Measurements from ENCODE around the gene HSD3B7.

HSD3B7 gene

DNA sequence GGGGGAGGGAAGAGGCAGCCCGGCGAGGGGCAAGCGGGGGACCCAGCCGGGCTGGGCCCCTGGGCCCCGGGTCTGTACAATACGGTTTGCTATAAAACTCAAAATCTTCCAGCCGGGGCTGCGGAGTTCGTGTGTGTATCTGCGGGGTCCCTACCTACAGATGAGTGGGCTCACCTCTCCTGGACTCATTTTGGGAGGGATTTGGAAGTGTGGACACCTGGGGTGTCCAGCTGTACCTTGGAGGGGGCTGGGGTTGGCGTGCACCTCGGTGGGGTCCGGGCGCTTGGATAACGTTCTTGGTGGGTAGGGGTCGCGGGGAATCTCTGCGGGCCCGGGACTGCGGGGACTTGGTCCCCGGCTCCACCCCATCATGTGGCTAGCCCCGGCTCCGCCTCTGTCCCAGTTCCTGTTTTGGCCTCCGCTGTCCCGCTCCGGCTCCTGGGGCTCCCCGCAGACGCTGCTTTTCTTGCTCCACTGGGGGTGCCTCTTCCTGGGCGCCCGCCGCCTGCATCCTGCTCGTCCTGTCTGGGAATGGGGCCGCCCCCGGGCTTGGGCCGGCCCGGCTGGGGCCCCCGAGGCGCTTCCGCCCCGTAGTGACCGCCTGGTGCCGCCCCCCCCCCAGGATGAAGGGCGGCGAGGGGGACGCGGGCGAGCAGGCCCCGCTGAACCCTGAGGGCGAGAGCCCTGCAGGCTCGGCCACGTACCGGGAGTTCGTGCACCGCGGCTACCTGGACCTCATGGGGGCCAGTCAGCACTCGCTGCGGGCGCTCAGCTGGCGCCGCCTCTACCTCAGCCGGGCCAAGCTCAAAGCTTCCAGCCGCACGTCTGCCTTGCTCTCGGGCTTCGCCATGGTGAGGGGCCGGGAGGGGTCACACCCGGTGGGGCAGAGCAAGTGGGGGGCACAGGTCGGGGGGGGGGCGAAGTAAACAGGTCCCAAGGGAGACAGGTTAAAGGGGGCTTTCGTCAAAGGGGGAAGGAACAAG lies 36.0 kb upstream of the HSD3B7 start, which contains the start of gene ORAI3:
ORAI3 (plus strand) TSS at position 402 of the 983 bp plus-strand sequence; CDS start at position 624, 222 bp downstream.
- peaks cover 19 to 24% of the 10 kb centered on the region in 2 donors for H3K4me1 ChIP-seq (ENCODE audit: control insufficient read depth in 2 of 2, insufficient read depth in 2 of 2, low read length in 2 of 2)
- no peaks in the 10 kb centered on the region for H3K27me3 ChIP-seq (ENCODE audit: control insufficient read depth in 2 of 2, insufficient read depth in 2 of 2, low read length in 2 of 2)
- H3K36me3 ChIP-seq (ENCODE audit: control insufficient read depth in 2 of 2, insufficient read depth in 2 of 2, low read length in 2 of 2), result no peaks in the 10 kb centered on the region
- peak within 1 kb of the TSS; percentile 71 to 75 for H3K4me3 ChIP-seq (ENCODE audit: low read length in 2 of 2)
- peak within 1 kb of the TSS; percentile 74 to 90 for H3K27ac ChIP-seq (ENCODE audit: low read depth in 2 of 2, low read length in 2 of 2)
- H3K9me3 ChIP-seq (ENCODE audit: control insufficient read depth in 2 of 2, low read length in 2 of 2), result no peaks in the 10 kb centered on the region
- peak within 1 kb of the TSS; percentile 54 to 81 for H3K9ac ChIP-seq (ENCODE audit: low read depth in 1 of 2, low read length in 2 of 2)

DNA sequence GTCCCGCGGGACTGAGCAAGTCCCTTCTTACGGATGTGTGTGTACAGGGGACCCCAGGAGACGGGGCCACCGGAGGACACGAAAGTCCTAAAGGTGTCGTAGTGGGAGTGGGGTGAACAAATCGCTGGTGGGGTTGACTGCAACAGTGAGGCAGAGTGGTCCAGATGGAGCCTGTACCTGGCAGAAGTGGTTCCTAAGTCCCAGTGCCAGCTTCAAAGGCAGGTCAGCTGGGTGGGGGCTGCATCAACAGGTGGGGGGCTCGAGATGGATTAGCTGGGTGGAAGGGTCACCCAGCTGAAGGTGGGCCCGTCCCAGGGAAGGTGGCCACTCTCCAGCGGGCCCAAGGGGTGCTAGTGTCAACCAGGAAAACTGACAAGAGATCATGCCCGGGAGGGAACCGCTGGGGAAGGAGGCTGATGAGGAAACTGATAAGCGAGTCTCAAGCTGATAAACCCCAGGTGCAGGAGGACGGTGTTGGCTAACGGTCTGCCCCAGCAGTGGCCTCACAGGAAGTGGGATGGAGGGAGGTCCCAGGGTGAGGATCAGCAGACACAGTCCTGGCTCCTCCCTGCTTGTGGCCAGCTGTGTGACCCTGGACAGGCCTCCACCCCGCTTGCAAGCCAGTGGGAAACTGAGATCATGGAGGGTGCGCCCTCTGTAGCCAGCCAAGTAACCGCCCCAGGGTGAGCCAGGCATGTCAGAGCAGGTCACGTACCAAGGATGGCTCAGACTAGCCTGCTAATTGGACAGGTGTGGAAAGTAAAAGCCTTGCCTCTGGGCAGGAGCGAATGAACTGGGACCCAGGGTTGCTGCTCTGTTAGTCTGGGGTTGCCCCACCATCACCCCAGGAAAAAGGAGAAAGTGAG lies 35.1 kb upstream of the HSD3B7 start:
- H3K4me3 ChIP-seq (ENCODE audit: low read length in 2 of 2), result peak overlapping the region; percentile 71 to 75
- H3K9me3 ChIP-seq (ENCODE audit: control insufficient read depth in 2 of 2, low read length in 2 of 2), result no peaks in the 10 kb centered on the region
- no peaks in the 10 kb centered on the region for H3K36me3 ChIP-seq (ENCODE audit: control insufficient read depth in 2 of 2, insufficient read depth in 2 of 2, low read length in 2 of 2)
- H3K27ac ChIP-seq (ENCODE audit: low read depth in 2 of 2, low read length in 2 of 2), result peak overlapping the region; percentile 74 to 90
- H3K4me1 ChIP-seq (ENCODE audit: control insufficient read depth in 2 of 2, insufficient read depth in 2 of 2, low read length in 2 of 2), result peaks cover 19 to 25% of the 10 kb centered on the region in 2 donors
- H3K9ac ChIP-seq (ENCODE audit: low read depth in 1 of 2, low read length in 2 of 2), result peak overlapping the region; percentile 54 to 81
- H3K27me3 ChIP-seq (ENCODE audit: control insufficient read depth in 2 of 2, insufficient read depth in 2 of 2, low read length in 2 of 2), result no peaks in the 10 kb centered on the region

DNA sequence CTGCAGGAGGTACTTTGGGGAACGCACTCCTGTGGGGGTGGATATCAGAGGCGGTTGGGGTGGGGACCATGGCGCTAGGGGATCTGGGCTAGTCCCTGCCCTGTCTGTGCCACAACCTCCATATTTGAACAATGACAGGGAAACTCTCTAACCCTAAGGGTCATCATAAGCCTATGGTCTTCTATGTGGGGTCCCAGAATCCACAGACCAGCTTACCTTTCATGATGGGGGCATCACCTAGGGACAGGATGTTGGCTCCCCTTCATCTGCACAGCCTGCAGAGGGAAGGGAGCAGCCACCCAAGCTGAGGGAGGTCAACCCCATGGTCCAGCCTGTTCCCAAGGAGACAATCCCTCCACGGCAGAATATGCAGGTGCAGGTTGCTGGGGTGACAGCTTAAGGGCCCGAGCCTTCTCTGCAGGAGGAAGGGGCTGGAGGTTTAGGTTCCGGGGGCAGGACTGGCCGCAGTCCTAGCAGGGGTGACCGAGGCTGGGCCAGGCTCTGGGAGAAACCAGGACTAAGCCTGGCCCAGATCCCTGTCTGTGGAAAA lies 34.4 kb upstream of the HSD3B7 start:
- Histone ChIP-seq H3K9ac (ENCODE audit: low read depth in 1 of 2, low read length in 2 of 2) (peak overlapping the region; percentile 54 to 81), H3K4me3 (ENCODE audit: low read length in 2 of 2) (peak overlapping the region; percentile 71 to 75)

DNA sequence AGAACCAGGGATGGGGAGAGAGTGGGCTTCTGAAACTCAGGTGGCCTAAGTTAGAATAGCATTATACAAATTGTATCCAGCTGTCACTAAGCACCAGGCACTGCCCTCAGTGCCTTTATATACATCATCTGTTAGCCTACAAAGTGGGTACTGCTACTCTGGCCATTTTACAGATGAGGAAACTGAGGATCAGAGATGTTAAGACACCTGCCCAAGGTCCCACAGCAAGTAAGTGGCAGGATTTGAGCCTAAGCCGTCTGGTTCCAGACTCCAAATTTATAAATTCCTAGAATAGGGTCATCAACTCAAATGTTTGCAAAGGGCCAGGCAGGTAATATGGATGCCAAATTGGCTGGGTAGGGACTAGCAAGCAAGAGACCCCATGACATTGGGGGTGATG lies 33.8 kb upstream of the HSD3B7 start:
- Histone ChIP-seq H3K9ac (ENCODE audit: low read depth in 1 of 2, low read length in 2 of 2) (no peak overlapping the region), H3K27ac (ENCODE audit: low read depth in 2 of 2, low read length in 2 of 2) (no peak overlapping the region), H3K36me3 (ENCODE audit: control insufficient read depth in 2 of 2, insufficient read depth in 2 of 2, low read length in 2 of 2) (no peaks in the 10 kb centered on the region), H3K4me1 (ENCODE audit: control insufficient read depth in 2 of 2, insufficient read depth in 2 of 2, low read length in 2 of 2) (peaks cover 19 to 25% of the 10 kb centered on the region in 2 donors), H3K27me3 (ENCODE audit: control insufficient read depth in 2 of 2, insufficient read depth in 2 of 2, low read length in 2 of 2) (no peaks in the 10 kb centered on the region), H3K9me3 (ENCODE audit: control insufficient read depth in 2 of 2, low read length in 2 of 2) (no peaks in the 10 kb centered on the region), H3K4me3 (ENCODE audit: low read length in 2 of 2) (no peak overlapping the region)

More for the DNA sequence above, 34.4 kb upstream of the HSD3B7 start:
- Histone ChIP-seq H3K36me3 (ENCODE audit: control insufficient read depth in 2 of 2, insufficient read depth in 2 of 2, low read length in 2 of 2) (no peaks in the 10 kb centered on the region), H3K27ac (ENCODE audit: low read depth in 2 of 2, low read length in 2 of 2) (peak overlapping the region; percentile 74 to 90), H3K27me3 (ENCODE audit: control insufficient read depth in 2 of 2, insufficient read depth in 2 of 2, low read length in 2 of 2) (no peaks in the 10 kb centered on the region), H3K9me3 (ENCODE audit: control insufficient read depth in 2 of 2, low read length in 2 of 2) (no peaks in the 10 kb centered on the region), H3K4me1 (ENCODE audit: control insufficient read depth in 2 of 2, insufficient read depth in 2 of 2, low read length in 2 of 2) (peaks cover 19 to 25% of the 10 kb centered on the region in 2 donors)

DNA sequence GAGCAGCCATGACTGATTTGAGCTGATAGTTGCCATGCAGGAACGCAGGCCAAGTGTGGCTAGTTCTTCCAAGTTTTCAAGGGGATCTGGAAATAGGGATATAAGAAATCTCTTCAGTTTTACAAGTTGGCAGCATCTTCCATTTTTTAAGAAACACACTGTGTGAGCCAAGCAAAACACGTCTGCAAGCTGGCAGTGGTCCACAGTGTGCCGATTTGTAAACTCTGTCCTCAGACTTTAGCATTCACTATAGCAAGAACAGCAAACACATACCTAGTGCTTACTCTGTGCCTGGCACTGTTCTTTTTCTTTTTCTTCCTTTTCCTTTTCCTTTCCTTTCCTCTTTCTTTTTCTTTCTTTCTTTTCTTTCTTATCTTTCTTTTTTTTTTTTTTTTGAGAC lies 33.3 kb upstream of the HSD3B7 start:
- no peaks in the 10 kb centered on the region for H3K36me3 ChIP-seq (ENCODE audit: control insufficient read depth in 2 of 2, insufficient read depth in 2 of 2, low read length in 2 of 2)
- H3K4me3 ChIP-seq (ENCODE audit: low read length in 2 of 2), result no peak overlapping the region
- no peaks in the 10 kb centered on the region for H3K27me3 ChIP-seq (ENCODE audit: control insufficient read depth in 2 of 2, insufficient read depth in 2 of 2, low read length in 2 of 2)
- H3K9ac ChIP-seq (ENCODE audit: low read depth in 1 of 2, low read length in 2 of 2), result no peak overlapping the region
- H3K4me1 ChIP-seq (ENCODE audit: control insufficient read depth in 2 of 2, insufficient read depth in 2 of 2, low read length in 2 of 2), result peaks cover 21 to 25% of the 10 kb centered on the region in 2 donors
- no peak overlapping the region for H3K27ac ChIP-seq (ENCODE audit: low read depth in 2 of 2, low read length in 2 of 2)
- H3K9me3 ChIP-seq (ENCODE audit: control insufficient read depth in 2 of 2, low read length in 2 of 2), result no peaks in the 10 kb centered on the region

DNA sequence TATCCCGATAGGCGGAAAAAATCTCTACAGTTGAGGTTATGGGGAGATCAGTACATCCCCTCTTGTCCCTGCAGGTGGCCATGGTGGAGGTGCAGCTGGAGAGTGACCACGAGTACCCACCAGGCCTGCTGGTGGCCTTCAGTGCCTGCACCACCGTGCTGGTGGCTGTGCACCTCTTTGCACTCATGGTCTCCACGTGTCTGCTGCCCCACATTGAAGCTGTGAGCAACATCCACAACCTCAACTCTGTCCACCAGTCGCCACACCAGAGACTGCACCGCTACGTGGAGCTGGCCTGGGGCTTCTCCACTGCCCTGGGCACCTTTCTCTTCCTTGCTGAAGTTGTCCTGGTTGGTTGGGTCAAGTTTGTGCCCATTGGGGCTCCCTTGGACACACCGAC lies 31.9 kb upstream of the HSD3B7 start:
- Histone ChIP-seq H3K4me1 (ENCODE audit: control insufficient read depth in 2 of 2, insufficient read depth in 2 of 2, low read length in 2 of 2) (peaks cover 23 to 25% of the 10 kb centered on the region in 2 donors), H3K4me3 (ENCODE audit: low read length in 2 of 2) (no peak overlapping the region), H3K27me3 (ENCODE audit: control insufficient read depth in 2 of 2, insufficient read depth in 2 of 2, low read length in 2 of 2) (no peaks in the 10 kb centered on the region), H3K9ac (ENCODE audit: low read depth in 1 of 2, low read length in 2 of 2) (no peak overlapping the region), H3K36me3 (ENCODE audit: control insufficient read depth in 2 of 2, insufficient read depth in 2 of 2, low read length in 2 of 2) (no peaks in the 10 kb centered on the region), H3K9me3 (ENCODE audit: control insufficient read depth in 2 of 2, low read length in 2 of 2) (no peaks in the 10 kb centered on the region), H3K27ac (ENCODE audit: low read depth in 2 of 2, low read length in 2 of 2) (no peak overlapping the region)

DNA sequence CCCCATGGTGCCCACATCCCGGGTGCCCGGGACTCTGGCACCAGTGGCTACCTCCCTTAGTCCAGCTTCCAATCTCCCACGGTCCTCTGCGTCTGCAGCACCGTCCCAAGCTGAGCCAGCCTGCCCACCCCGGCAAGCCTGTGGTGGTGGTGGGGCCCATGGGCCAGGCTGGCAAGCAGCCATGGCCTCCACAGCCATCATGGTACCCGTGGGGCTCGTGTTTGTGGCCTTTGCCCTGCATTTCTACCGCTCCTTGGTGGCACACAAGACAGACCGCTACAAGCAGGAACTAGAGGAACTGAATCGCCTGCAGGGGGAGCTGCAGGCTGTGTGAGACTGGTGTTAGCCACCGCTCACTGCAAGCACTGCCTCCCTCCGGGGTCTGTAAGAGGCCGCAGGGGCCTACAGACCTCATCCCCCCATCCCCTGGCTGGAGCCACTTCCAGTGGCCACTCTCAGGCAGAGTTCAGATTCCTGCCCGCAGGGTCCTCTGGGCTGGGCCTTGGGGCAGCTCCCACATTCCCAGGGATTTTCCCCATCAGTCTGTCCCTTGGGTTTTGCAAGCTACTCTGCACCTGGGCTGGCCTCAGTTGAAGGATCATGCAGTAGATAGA lies 31.4 kb upstream of the HSD3B7 start:
- H3K4me1 ChIP-seq (ENCODE audit: control insufficient read depth in 2 of 2, insufficient read depth in 2 of 2, low read length in 2 of 2), result peaks cover 25 to 27% of the 10 kb centered on the region in 2 donors
- H3K9me3 ChIP-seq (ENCODE audit: control insufficient read depth in 2 of 2, low read length in 2 of 2), result no peaks in the 10 kb centered on the region
- no peak overlapping the region for H3K4me3 ChIP-seq (ENCODE audit: low read length in 2 of 2)
- no peaks in the 10 kb centered on the region for H3K27me3 ChIP-seq (ENCODE audit: control insufficient read depth in 2 of 2, insufficient read depth in 2 of 2, low read length in 2 of 2)
- no peak overlapping the region for H3K9ac ChIP-seq (ENCODE audit: low read depth in 1 of 2, low read length in 2 of 2)
- no peak overlapping the region for H3K27ac ChIP-seq (ENCODE audit: low read depth in 2 of 2, low read length in 2 of 2)
- H3K36me3 ChIP-seq (ENCODE audit: control insufficient read depth in 2 of 2, insufficient read depth in 2 of 2, low read length in 2 of 2), result no peaks in the 10 kb centered on the region

DNA sequence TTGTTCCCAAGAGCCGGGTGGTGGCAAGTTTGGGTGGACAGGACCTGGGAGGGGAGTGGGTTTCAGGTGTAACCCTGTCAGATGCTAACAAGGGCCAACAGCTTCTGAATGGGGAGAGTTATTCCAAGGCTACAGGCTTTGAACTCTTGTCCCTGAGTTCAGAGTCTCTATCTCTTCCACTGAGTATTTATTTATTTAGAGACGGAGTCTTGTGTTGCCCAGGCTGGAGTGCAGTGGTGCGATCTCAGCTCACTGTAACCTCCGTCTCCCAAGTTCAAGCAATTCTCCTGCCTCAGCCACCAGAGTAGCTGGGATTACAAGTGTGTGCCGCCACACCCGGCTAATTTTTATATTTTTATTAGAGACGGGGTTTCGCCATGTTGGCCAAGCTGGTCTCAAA lies 30.0 kb upstream of the HSD3B7 start:
- Histone ChIP-seq H3K4me1 (ENCODE audit: control insufficient read depth in 2 of 2, insufficient read depth in 2 of 2, low read length in 2 of 2) (peaks cover 25 to 26% of the 10 kb centered on the region in 2 donors), H3K36me3 (ENCODE audit: control insufficient read depth in 2 of 2, insufficient read depth in 2 of 2, low read length in 2 of 2) (peaks cover 4 to 9% of the 10 kb centered on the region in 2 donors), H3K4me3 (ENCODE audit: low read length in 2 of 2) (no peak overlapping the region), H3K9me3 (ENCODE audit: control insufficient read depth in 2 of 2, low read length in 2 of 2) (no peaks in the 10 kb centered on the region), H3K27ac (ENCODE audit: low read depth in 2 of 2, low read length in 2 of 2) (no peak overlapping the region), H3K27me3 (ENCODE audit: control insufficient read depth in 2 of 2, insufficient read depth in 2 of 2, low read length in 2 of 2) (no peaks in the 10 kb centered on the region), H3K9ac (ENCODE audit: low read depth in 1 of 2, low read length in 2 of 2) (no peak overlapping the region)

DNA sequence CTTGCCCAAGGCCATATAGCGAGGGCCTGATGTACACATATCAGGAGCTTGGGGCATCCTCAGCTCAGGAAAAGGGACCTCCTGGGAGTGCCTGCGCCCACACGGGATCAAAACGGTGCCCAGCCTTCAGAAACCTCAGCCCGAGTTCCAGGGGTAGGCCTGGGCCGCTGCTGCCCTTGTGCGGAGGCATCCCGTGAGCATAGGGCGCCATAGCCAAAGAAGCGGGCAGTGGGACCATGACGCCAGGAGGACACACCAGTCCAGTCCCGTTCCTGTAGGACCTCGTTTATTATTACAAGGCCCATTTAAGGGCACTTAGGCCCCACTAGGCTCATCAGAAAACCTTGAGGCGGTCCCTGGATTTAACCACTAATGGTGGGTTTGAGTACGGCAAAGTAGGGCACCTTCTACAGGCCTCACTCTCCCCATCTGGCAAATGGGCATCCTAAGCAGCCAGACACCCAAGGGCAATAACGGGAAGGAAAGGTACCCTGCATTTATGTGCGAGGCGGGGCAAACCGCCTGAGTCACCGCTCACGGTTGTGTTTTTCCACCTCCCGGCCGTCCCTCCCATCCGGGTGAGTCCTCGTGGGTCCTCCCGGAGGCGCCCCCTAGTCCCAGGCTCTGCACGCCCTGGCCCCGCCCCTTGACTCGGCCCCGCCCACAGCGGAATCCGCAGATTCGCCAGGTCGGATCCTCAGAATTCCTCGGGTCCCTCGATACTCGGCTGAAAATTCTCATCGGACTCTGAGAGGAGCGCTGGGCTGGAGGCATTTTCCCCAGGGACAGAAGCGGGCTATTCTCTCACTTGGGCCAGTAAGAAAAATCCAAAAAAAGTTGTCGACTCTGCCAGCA lies 28.2 kb upstream of the HSD3B7 start:
- Histone ChIP-seq H3K9ac (ENCODE audit: low read depth in 1 of 2, low read length in 2 of 2) (peak overlapping the region; percentile 92 to 94), H3K4me3 (ENCODE audit: low read length in 2 of 2) (peak overlapping the region; percentile 88 to 95), H3K27ac (ENCODE audit: low read depth in 2 of 2, low read length in 2 of 2) (peak overlapping the region; percentile 93 to 95), H3K9me3 (ENCODE audit: control insufficient read depth in 2 of 2, low read length in 2 of 2) (no peaks in the 10 kb centered on the region), H3K4me1 (ENCODE audit: control insufficient read depth in 2 of 2, insufficient read depth in 2 of 2, low read length in 2 of 2) (peaks cover 9 to 15% of the 10 kb centered on the region in 2 donors), H3K36me3 (ENCODE audit: control insufficient read depth in 2 of 2, insufficient read depth in 2 of 2, low read length in 2 of 2) (peaks cover 18 to 26% of the 10 kb centered on the region in 2 donors), H3K27me3 (ENCODE audit: control insufficient read depth in 2 of 2, insufficient read depth in 2 of 2, low read length in 2 of 2) (no peaks in the 10 kb centered on the region)

Measured in mucosa of rectum (tissue), 2 donors.